Inflammatory macrophage treated with lipopolysaccharide for 4 hours (primary cell): ENCODE measurements around the gene SLC26A2.
"Not testable (repeated sequence)": the region's sequence is repeated elsewhere in the genome, so short reads cannot be mapped to it uniquely, and the experiment has no call there.

Experiments used
- DNase-seq: peaks from one replicate; pipeline ENCODE4 v3.0.0-alpha.2; 2020

SLC26A2 gene

DNA sequence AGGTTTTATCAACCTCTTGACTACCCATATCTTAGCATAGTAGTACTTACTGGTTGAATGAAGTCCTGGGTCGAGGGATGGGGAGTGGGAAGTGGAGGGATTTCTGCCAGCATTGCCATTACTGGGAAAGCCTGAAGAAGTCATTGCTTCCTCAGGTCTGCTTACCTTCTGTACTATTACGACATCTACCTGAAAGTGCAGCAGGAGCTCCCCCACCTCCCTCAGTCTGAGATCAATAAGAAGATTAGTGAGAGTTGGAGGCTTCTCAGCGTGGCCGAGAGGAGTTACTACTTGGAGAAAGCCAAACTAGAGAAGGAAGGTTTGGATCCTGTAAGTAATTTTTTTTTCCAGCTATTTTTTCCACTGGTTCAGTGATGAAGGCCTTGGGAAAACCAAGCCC lies 45.8 kb downstream of the SLC26A2 start:
- DNase-seq: no peak

DNA sequence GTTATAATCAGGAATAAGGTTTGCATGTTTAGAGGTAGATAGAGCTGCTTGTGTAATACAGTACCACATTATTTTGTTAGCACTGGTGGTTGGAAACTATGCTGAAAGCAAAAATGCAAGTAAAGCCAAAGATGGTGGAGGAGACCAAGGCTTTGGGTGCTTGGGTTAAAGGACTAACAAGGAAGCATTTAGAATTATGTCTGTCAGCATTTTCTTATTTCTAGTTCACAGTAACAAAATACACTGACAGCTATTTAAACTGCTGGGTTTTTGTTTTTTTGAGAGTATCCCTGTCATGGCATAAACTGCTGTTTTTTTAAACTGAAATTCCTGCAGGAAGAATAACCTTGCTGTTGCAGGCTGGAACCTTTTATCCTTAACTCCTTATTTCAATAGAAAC lies 46.5 kb downstream of the SLC26A2 start:
- DNase-seq: no peak

- peak; percentile 61 for DNase-seq
Measured at GRCh38 chr5:150009671-150010387, 49.3 kb downstream of the SLC26A2 start.

DNA sequence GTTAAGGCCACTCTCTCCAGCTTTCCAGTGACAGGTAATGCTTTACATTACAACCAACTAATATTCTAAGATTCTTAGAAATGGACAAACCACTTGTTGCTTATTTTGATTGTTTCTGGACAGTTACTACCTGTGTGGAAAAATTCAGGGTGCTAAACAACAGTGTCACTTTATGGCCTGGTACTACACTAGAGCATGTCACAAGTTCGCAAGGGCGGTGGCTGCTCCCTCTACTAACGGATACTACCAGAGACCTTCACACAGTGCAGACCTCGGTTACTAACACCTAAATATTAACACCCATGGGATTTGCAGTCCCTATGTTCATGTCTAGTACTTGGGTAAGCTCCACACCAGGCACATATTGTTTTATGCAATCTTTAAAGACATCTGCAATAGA lies 53.4 kb downstream of the SLC26A2 start:
- no peak for DNase-seq

GRCh38 chr5:150014456-150014855 lies 53.9 kb downstream of the SLC26A2 start:
- no peak for DNase-seq

DNA sequence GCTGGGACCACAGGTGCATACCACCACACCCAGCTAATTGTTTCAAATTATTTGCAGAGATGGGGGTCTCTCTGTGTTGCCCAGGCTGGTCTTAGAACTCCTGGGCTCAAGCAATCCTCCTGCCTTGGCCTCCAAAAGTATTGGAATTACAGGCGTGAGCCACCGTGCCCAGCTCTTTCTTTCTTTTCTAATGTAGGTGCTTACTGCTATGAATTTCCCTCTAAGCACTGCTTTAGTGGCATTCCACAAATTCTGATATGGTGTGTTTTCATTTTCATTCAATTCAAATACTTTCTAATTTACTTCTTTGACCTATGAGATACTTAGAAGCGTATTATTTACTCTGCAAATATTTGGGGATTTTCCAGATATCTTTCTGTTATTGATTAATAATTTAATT lies 54.9 kb downstream of the SLC26A2 start:
- no peak for DNase-seq

GRCh38 chr5:150016537-150016936 lies 56.0 kb downstream of the SLC26A2 start:
- no peak for DNase-seq

- DNase-seq: no peak
Measured at GRCh38 chr5:150017226-150018005, 56.9 kb downstream of the SLC26A2 start.

DNA sequence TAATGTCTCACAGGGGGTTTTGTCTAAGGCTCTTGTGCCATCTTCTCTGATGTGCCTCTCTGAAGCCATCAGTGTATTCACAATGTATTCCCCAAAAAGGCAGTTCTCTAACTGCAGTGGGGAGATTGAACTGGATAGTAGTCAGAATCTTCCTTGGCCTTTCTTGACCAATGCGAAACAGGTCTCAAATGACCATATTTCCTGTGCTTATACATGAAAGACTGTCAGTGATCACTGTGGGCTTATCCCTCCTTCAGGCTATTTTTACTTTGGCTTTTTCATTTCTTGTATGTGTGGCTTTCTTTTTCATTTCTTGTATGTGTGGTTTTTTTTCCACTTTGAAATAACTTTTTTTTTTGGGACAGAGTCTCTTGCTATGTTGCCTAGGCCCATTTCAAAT lies 59.7 kb downstream of the SLC26A2 start:
- DNase-seq: no peak

DNA sequence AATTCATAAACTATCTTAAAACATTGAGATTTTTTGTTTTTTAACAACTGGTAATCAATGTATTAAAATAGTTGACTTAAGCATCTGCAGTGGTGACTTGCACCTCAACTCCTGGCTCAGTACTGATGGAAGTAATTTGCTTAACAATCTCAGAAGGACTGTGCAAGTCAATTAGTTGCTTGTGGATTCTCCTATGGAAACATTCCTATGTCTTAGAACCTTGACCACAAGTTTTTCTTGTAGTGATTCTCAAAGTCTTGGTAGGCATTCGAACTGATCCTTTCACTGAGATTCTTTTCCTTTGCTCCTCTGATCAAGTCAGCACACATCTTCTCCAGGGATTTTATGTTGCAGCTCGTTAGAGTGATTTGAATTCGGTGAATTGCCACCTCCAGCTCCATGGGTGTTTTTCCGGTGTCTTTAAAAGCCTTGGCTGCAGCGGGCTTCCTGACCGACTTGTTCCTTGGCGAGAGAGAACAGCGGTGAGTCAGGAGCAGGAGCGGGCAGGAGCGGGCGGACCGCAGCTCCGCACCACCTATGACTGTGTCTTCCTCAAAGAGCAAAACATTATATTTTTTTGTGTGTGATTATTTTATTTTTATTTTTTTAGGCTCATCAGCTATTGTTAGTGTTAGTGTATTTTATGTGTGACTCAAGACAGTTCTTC lies 61.1 kb downstream of the SLC26A2 start:
- DNase-seq: no peak

DNA sequence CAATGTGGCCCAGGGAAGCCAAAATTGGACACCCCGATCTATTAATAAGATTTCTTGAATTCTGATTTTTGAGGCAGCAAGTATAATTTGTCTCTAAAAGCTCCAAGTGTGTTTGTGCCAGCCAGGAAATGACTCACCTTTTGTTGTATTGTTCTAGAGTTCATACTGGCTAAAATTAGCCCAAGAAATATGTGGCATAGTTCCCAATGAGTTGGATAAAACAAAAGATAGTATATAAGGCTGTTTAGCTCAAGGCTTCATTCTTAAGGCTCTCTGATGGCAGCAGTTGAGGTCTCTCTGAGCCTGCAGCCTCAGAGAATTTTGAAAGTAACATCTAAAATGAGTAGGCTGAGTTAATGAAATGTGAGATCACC lies 61.6 kb downstream of the SLC26A2 start:
- no peak for DNase-seq

GRCh38 chr5:150022681-150023080 lies 62.1 kb downstream of the SLC26A2 start:
- DNase-seq: no peak

DNA sequence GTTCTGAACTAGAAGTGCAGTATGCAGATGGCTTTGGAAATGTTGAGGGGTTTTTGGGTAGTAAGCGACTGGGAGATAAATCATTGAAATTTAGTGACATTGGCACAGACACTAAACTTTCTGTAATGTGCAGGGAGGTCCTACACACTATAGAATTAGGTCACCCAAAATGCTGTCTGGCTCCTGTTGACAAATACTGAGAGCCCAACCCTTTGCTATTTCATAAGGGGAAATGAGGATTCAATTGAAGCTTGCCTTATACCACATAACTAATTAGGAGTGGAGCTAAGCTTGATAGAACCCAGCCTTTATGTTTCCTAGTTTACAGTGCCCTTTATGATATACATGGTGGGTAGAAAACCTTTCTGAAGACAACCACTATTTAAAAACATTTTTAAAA lies 62.6 kb downstream of the SLC26A2 start:
- DNase-seq: peak; percentile 34

DNA sequence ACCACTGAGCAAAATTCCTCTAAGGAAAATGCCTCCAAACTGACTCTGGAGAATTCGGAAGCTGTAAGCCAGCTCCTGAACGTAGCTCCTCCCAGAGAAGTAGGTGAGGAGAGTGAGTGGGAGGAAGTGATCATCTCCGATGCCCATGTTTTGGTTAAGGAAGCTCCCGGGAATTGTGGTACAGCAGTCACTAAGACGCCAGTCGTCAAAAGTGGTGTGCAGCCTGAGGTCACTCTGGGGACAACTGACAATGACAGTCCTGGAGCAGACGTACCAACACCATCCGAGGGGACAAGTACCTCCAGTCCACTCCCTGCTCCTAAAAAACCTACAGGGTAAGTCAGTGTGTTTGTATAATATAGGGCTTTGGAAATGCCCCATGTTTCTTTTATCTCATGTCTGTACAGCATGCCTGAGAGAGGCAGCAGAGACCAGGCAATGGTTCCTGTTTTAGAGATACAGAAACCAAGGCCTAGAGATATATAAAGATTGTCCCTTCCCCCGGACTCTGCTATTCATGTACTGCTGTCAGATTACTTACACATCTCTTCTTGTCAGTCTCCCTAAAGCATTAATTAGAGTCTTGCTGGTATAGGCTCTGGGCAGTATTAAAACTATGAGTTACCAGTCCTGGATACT lies 63.9 kb downstream of the SLC26A2 start:
- peak; percentile 13 for DNase-seq

DNA sequence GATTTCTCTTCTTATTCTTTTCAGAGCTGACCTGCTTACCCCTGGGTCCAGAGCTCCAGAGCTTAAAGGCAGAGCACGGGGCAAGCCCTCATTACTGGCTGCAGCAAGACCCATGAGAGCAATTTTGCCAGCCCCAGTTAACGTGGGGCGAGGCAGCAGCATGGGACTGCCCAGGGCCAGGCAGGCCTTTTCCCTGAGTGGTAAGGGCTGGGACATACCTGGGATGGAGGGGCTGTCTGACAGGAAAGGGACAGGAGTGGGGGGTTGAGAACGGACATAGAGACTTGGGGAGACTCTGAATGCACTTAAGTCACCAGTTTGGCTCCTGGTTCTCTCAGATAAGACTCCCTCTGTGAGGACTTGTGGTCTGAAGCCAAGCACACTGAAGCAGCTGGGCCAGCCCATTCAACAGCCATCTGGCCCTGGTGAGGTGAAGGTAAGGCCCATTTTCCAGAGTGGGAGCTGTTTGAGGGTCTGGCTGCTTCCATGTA lies 66.2 kb downstream of the SLC26A2 start:
- DNase-seq: no peak

- DNase-seq: not testable (repeated sequence)
Measured at GRCh38 chr5:150028047-150028446, 67.5 kb downstream of the SLC26A2 start.

GRCh38 chr5:150033334-150033733 lies 72.8 kb downstream of the SLC26A2 start:
- no peak for DNase-seq

- DNase-seq: no peak
Measured at GRCh38 chr5:150034662-150035061, 74.1 kb downstream of the SLC26A2 start.

DNA sequence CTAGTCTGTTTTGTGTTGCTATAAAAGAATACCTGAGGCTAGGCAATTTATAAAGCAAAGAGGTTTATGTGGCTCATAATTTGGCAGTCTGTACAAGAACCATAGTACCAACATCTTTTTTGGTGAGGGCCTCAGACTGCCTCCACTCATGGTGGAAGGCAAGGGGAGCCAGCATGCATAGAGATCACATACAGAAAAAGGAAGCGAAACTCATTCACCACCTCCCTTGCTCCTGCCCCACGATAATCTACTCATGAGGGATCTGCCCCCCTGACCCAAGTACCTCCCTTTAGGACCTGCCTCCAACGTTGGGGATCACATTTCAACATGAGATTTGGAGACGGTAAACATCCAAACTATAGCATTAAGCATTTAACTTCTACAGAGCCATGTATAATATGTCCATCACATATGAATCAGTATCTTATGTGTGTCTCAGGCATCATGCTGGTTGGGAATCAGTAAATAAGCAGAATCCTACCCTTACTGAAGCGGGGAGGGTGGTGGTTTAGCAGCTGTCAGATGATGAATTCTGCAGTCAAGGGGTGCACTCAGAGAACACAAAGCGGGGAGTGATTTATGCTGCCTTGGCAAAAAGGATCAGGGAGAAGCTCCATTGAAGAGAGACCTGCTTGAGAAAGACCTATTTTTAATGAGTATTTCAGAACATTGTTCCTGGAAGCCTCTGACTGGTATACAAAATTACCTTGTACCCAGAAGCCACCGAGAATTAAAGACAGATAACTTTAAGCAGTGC lies 74.8 kb downstream of the SLC26A2 start:
- DNase-seq: peak; percentile 40

DNA sequence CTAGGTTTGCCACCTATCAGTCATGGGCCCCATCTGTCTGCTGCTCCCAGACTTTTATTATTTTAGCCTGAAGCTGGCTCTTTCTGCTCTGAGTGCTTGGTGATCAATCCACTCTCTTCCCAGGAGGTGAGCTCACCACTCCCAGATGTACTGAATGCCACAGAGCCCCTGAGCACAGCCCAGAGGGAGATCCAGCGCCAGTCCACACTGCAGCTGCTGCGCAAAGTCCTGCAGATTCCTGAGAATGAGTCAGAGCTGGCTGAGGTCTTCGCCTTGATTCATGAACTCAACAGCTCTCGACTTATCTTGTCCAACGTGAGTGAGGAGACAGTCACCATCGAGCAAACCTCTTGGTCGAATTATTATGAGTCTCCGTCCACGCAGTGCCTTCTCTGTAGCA lies 76.0 kb downstream of the SLC26A2 start:
- DNase-seq: no peak
